Tibial nerve (tissue), 4 donors: ENCODE data around the gene ARHGEF4.

Experiments
- CTCF ChIP-seq, 5 experiments: fragments of 200-600 bp in 3 of 5; fragments of 450-650 bp in 2 of 5; sonication (generic) in 3 of 5; IDR thresholded peaks; one replicate each; pipeline ENCODE4 v1.5.1; 2016 to 2019; ENCODE audit warnings: antibody characterized with exemption in 5 of 5, mild to moderate bottlenecking in 3 of 5, moderate library complexity in 2 of 5
- EP300 ChIP-seq, 2 donors: sonication (generic); formaldehyde crosslinking; IDR thresholded peaks; one replicate each; pipeline ENCODE4 v1.6.1; 2017; ENCODE audit warnings: antibody characterized with exemption in 2 of 2, mild to moderate bottlenecking in 1 of 2
- POLR2A ChIP-seq, 2 donors: fragments of 450-650 bp; IDR thresholded peaks; one replicate each; pipeline ENCODE4 v1.6.1; 2017; ENCODE audit warnings: antibody characterized with exemption in 2 of 2, mild to moderate bottlenecking in 2 of 2, moderate library complexity in 2 of 2

- TF ChIP-seq CTCF (IDR thresholded peaks at IDR 0.05) (no peak), POLR2A (IDR thresholded peaks at IDR 0.05) (no peak), EP300 (IDR thresholded peaks at IDR 0.05) (no peak)
Measured at GRCh38 chr2:130847776-130848525, 11.2 kb downstream of the ARHGEF4 start.
